ENCODE data around the gene TVP23C.
"Not testable (repeated sequence)": the region's sequence is repeated elsewhere in the genome, so short reads cannot be mapped to it uniquely, and the experiment has no call there.

Gene TVP23C

DNA sequence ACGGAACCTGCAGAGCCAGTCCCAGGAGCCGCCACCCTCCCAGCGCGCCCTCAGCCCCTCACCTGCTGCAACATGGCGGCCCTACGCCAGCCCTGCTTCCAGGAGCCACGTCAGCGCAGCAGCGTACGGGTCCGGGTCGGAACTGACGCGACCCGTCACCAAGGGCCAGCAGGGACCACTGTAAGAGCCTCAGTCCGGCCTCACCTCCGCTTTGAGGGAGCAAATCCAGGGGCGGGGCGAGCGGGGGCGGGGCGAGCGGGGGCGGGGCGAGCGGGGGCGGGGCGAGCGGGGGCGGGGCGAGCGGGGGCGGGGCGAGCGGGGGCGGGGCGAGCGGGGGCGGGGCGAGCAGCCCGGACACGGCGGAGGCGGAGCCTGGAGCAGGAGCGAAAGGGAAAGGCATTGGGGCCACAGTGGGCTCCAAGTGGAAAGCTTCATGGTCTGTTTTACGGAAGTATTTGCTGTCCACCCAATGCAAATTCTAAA lies at the start of gene TVP23C:
TVP23C (minus strand) TSS at position 109 of the 483 bp plus-strand sequence; CDS start at position 74, 35 bp downstream.
- peak; percentile 47 to 58 for DNase-seq (ENCODE audit: low read depth in 2 of 2)

DNA sequence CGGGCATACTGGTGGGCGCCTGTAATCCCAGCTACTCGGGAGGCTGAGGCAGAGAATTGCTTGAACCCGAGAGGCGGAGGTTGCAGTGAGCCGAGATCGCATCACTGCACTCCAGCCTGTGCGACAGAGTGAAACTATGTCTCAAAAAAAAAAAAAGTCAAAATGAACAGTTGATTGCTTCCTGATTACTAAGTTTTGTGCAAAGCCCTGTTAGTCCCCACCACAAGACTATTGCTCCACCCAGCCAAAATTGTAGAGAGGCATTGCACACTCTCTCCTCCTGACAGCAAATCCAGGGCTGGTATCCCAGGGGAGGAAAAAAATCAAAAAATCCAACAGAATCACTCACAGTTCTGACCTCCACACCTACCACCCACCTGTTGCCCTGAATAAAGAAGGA lies 29.7 kb upstream of the TVP23C start:
- not testable (repeated sequence) for DNase-seq (ENCODE audit: low read depth in 2 of 2)

DNA sequence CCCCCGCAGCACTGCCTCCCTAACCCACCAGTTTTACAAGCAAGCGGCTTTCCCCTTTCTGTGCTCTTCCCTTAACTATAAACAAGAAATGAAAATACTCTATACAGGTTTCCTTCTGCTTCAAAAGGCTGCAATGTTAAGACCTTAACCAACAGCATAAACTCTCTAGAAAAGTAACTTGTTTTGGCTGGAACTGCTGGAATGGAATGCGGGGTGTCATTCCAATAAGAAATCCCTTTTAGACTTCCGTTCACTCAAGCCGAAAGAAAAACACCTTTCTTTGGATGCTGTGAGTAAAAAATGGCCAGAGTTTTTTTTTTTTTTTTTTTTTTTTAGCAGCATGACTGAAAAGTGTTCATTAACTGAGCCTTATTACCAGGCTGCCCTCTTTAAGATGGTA lies 28.7 kb upstream of the TVP23C start:
- DNase-seq (ENCODE audit: low read depth in 2 of 2), result not testable (repeated sequence)

DNA sequence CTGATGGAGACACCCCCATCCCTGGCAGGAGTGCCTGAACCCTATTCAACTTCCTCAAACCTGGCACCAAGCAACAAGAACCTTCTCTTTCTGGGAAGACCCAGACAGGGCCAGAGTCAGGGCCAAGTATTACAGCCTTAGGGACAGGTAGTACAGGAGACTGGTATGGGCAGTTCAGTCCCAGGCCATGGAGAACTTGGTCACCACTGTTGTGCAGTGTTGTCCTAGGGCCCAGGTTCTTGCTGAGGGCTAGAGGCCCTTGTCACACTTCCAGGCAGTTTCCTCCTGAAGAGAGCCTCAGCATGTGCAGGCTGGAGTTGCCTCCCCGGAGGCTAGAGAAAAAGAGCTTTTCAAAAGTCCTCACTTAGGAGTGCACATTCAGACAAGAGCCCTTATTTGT lies 27.6 kb upstream of the TVP23C start:
- not testable (repeated sequence) for DNase-seq (ENCODE audit: low read depth in 2 of 2)

DNA sequence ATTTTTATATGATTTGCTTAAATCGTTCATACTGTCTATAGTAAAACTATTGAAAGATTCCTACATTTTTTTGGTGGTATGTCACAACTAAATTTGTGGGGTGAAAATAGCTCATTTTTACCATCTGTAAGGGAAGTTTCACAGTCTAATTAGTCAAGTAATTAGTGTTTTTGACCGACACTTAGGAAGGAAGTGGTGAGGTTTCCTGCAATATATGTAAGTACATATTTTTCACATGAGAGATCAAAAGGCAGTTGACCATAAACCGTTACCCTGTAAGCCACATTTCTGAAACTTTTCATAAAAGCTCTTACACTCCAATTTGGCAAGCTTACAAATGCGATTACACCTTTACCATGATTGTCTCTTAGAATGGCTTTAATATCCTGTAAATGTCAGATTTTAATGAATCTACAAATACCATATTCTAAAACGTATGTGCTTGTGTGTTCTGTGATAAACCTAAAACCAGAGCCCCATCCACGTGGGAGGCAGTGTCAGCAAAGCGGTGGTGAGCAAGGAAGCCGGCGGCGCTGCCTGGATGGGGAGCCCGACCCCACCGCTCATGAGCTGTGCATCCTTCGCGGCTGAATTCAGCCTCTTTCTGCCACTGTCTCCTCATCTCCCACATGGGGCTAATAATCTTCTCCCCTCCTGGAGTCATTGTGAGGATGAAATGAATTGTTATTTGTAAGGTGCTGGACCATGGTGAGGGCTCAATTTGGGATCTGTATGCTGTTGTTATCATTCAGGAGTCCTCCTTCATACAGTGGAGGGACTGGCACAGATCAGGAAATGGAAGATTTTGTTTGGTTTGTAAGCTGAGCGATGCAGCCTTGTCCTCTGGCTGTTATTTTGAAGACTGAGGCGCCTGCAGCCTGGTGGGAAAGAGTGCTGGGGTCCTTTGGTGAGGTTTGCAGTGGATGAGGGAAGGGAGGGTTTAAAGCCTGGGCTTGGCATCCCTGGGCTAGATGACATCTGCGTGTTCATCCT lies 26.6 kb upstream of the TVP23C start:
- not testable (repeated sequence) for DNase-seq (ENCODE audit: low read depth in 2 of 2)

DNA sequence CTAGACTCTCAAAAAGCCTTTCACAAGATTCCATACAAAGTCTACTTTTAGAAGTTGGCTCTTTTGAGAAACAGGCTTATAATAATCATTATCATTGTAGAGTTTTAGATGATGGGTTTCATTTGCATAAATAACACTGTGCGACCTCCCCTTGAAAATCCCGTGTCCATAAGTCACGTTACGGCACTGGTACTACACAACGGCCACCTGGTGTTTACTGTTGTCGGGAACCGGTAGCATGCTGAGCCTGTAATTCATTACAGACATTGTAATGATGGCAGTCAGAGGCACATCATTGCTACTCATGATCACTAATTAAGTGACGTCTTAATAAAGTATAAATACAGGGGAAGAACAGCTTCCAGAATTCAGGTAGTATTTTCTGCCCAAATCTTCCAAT lies 24.7 kb upstream of the TVP23C start:
- DNase-seq (ENCODE audit: low read depth in 2 of 2), result not testable (repeated sequence)

DNA sequence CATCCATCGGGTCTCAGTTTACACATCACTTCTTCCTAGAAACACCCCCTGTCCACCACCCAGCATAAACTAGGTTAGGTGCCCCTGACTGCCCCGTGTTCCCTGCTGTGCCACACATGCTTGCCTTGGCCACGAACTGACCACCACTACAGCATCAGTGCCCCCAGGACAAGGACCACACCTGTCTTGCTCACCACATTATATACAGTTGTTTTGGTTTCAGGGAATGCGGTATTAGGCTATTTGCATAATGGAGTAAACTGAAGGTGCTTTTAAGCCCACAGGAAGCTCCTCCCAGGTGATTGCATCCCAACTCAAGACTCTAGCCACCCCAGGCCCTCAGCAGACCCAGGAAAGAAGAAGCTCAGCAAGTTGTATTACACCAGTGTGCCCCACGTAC lies 20.0 kb upstream of the TVP23C start:
- DNase-seq (ENCODE audit: low read depth in 2 of 2), result not testable (repeated sequence)

DNA sequence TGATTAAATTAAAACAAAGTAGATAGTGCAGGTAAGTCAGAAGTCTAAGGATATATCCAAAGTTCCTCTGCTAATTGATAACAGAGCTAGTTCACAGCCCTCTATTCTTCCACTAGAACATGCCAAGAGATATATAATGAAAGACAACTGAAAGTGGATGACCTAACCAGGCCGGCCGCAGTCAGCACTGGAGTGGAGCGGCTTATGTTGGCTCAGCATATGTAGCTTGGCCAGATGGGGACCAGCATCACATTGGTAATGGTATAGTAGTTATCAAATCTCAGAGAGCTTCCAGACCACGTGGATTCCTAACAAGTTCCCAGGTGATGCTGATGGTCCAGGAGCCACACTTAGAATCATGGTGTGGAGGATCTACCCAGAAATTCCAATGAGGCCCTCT lies 18.2 kb upstream of the TVP23C start:
- DNase-seq (ENCODE audit: low read depth in 2 of 2), result not testable (repeated sequence)

DNA sequence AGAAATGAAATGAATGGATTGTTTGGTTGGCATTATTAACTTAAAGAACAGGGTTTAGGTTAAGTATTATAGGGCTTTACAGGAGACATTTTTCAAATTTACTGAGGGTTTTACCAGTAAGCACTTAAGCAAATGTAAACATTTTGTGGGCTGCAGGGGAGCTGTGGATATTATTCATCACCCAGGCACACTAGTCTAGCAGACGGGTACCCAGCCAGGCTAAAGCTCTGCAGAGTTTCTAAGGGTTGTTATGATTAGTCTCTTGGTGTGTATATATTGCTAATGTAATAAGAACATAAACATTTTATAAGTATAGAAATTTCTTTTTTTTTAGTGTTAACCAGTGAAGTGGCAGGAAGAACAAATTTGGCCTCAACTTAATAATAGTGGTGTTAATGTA lies 13.6 kb upstream of the TVP23C start:
- DNase-seq (ENCODE audit: low read depth in 2 of 2), result not testable (repeated sequence)

DNA sequence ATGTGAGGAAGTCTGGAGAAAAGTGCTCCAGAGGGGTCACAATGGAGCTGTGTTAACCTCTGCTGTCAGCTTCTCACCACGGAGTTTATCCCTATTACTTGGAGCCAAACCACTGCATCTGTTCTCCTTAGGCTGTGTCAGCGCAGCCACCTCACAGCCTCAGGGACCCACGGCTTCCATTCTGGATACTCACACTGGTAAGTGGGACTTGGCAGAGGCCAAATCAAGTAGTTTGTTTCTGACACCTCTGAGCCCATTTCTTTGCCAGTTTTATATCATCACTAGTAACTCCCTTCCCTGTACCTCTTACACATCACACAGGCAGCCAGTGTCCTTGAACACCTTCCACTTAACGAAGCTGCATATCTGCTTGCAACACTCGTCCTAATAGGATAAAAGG lies 11.4 kb upstream of the TVP23C start:
- DNase-seq (ENCODE audit: low read depth in 2 of 2), result not testable (repeated sequence)

DNA sequence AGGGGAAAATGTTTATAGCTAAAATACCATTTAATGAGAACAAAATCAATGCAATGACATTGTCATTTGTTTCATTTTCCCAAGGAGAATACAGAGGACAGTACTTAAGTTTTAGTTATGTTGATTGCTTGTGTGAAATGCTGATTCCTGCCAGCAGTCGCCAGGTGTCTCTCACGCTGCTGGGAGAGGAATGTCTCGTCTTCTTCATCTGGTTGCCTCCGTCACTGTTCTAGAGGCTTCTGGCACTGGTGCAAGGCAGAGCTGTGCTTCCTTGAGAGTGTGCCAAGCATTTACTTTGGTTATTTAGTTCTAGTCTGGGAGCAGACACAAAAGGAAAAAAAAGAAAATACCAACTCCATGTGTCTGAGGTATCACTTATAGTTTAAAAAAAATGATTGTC lies 10.6 kb upstream of the TVP23C start:
- DNase-seq (ENCODE audit: low read depth in 2 of 2), result not testable (repeated sequence)

DNA sequence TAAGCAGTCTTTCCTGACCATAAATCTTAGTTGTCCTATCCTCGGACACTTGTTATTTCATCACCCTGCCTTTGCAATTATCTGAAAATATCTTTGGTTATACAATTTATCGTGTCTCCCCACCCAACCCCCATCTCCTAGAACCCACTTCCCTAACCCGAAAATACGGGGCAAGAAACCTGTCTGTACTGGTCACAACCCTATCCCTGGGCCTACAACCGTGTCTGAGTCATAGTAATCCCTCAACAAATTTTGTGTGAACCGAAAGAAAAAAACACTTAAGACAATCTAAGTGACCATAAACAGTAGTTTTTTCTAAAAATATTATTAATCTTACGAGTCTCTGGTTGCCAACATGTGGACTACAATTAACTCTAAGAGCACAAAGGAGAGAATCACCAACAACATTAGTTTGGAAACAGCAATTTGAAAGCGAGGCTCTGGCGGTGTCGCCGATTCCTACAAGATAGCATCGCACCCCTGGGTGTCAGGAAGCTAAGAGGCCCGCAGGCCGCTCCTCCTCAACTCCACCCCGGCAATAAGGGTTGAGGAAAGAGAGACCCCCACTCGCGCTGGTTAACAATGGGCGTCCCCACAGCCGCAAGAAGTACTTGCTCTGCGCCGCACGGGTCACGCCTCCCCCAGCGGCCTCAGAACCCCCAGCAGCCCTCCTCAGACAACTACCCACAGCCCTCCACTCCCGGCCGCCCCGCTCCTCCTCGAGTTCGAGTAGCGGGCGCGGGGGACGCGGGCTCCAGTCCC lies 489 bp downstream of the TVP23C start:
- DNase-seq (ENCODE audit: low read depth in 2 of 2), result not testable (repeated sequence)

DNA sequence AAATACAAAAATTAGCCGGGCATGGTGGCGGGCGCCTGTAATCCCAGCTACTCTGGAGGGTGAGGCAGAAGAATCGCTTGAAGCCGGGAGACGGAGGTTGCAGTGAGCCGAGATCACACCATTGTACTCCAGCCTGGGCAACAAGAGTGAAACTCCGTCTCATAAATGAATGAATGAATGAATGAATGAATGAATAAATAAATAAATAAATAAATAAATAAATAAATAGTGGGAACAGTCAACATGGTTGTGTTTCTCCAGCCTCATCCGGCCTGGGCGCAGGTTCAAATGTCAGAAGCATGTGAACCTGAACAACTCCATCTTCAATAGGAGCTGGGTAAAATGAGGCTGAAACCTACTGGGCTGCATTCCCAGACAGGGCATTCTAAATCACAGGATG lies 1.8 kb downstream of the TVP23C start:
- DNase-seq (ENCODE audit: low read depth in 2 of 2), result not testable (repeated sequence)

DNA sequence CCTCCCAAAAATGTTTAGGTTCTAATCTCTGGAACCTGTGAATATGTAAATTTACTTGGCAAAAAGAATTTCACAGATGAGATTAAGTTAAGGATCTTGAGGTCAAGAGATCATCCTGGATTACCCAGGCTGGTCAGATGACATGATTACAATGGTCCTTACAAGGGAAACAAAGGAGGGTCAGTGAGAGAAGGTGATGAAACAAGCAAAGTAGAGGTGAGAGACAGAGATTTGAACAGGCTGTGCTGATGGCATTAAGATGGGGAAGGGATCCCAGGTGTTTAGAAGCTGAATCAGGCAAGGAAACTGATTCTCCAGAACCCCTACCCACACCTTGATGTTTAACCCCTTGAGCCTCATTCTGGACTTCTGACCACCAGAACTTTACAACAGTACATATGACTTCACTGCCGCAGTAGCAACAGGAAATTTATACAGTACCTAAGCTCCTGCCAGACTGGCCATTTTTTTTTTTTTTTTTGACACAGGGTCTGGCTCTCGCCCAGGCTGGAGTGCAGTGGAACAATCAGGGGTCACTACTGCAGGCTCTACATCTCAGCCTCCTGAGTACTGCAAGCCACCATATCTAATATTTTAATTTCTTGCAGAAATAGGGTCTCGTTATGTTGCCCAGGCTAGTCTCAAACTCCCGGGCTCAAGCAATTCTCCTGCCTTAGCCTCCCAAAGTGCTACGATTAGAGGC lies 4.7 kb downstream of the TVP23C start:
- DNase-seq (ENCODE audit: low read depth in 2 of 2), result not testable (repeated sequence)

DNA sequence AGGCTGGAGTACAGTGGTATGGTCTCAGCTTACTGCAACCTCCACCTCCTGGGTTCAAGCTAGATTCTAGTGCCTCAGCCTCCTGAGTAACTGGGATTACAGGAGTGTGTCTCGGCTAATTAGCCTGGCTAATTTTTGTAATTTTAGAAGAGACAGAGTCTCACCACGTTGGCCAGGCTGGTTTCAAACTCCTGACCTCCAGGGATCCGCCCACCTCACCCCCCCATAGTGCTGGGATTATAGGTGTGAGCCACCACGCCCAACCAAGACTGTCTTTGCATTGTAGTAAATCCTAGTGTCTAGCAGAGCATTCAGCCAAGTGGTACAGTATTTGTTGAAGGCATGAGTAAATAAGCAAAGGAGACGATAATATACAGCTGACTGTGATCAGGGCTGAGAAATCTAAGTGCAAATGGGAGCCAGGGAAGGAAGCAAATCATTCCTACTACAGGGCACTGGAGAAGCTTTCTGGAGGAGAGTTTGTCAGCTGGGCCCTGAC lies 5.9 kb downstream of the TVP23C start:
- DNase-seq (ENCODE audit: low read depth in 2 of 2), result not testable (repeated sequence)

DNA sequence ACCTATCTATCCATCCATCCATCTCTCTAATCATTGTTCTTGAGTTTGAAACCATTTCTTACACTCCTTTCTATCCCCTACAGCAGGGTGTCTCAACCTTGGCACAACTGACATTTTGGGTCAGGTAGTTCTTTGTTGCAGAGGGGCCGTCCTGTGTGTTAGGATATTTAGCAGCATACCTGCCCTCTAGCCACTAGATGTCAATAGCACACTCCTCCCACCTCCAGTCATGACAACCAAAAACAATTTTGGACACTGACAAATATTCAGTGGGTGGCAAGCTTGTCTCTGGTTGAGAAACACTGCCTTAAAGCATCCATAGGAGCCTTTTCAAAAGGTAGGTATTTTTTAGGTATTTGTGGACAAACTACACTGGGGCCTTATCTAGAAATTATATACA lies 10.4 kb downstream of the TVP23C start:
- not testable (repeated sequence) for DNase-seq (ENCODE audit: low read depth in 2 of 2)

DNA sequence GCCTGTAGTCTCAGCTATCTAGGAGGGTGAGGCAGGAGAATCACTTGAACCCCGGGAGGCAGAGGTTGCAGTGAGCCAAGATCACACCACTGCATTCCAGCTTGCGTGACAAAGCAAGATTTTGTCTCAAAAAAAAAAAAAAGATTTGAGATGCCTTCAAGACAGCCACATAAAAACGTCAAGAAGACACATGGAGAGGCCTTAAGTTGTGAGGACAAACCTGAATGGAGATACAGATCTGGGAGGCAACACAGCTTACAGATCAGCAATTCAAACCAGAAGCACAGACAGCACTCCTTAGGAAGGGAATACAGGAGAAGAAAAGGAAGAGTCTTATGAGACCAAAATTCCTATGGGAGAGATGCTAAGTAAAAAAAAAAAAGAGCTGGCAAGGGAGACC lies 13.7 kb downstream of the TVP23C start:
- DNase-seq (ENCODE audit: low read depth in 2 of 2), result not testable (repeated sequence)

DNA sequence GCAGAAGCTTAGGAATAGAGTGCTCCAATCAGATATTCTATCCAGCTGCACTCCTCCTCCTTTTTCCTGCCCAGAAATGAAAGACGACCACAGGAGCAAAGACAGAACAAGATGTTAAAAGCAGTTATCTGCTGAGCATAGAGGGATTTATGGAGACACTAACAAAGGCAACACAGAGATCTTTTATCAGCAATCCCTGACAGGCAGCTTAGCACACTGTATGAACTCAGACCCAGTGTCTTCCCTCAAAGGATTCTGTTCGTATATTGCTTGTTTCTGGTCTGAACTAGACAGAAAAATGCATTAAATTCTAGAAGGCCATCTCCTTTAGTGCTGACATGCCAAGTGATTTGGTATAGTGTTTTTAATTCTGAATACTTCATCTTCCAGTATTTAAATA lies 16.7 kb downstream of the TVP23C start:
- not testable (repeated sequence) for DNase-seq (ENCODE audit: low read depth in 2 of 2)

DNA sequence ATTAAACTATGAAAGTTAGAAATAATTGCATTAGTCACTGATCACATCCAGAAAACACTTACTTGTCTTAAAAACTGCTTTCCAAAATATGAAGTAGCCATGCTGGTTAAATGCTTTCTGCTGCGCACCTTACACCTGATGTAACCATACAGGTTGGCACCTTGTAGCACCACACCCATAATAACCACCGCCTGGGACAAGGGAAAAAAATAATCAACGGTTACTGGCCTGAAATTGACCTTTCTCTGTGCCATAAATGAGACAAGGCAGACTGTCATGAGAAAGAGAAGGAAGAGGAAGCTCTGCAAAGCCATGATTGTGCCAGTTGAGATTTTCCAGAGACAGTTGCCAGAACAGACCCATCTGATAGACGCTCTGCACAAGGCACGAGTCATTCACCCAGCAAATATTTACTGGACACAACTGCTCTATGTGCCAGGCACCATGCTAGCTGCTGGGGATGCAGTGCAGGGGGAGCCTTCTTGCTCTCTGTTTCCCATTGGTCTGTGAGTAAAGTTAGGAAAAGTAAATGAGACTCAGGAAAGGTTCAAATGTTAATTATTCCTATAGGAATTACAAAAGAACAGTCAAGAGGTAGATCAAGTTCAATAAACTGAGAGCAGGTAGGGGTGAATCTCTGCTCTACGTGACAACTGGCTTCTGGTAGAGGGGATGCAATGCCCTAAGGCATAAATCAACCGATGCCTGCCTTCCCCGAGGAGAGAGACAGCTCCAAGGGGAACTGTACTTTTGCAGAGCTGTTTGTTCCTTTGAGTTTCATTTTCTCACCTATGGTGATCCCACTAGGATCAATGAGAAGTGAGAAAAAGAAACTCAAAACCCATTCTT lies 22.7 kb downstream of the TVP23C start:
- DNase-seq (ENCODE audit: low read depth in 2 of 2), result not testable (repeated sequence)

DNA sequence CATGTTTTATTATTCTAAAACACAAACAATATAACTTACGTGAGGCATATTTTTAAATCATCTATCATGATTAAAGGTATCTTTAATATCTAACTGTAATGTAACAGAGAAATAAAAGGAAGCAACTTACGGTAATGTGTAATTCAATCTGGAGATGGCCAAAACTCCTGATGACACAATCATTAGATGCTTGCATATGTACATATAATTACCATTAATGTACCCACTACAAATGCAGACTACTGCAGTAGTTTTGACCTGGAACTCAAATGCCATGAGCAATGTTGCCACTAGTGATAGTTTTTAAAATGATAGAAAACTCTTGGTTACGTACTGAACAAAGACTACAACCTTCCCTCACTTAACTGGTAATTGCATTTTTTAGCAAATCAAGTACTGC lies 30.2 kb downstream of the TVP23C start:
- not testable (repeated sequence) for DNase-seq (ENCODE audit: low read depth in 2 of 2)

Measured in stimulated activated CD8-positive, alpha-beta memory T cell treated with anti-CD3 and anti-CD28 coated beads, Interleukin-15, amount 100 ng/mL, for 4 hours (primary cell).